Liver (tissue), 9 donors: ENCODE data around the gene OSBPL9. TPM values are rescaled to one million over a fixed set of nuclear protein-coding genes. Genes with fewer than 3 reads are reported as not detected.
A peak's percentile ranks its signal among the peaks of the same experiment; 100 is the strongest.

Source experiments
- DNase-seq: peaks from one replicate; pipeline ENCODE4 v3.0.0-alpha.2; 2017; ENCODE audit warnings: low spot score
- H3K27ac ChIP-seq, 2 donors: one replicate each; pipeline ENCODE4 v1.7.0; 2013; ENCODE audit warnings: inconsistent platforms in 2 of 2, low read length in 2 of 2, control low read depth in 1 of 2, low read depth in 1 of 2, mild to moderate bottlenecking in 1 of 2
- H3K27me3 ChIP-seq, 4 donors: one replicate each; pipeline versions ENCODE4 v1.6.1 to v1.7.0; 2013; ENCODE audit warnings: low read length in 3 of 4, inconsistent platforms in 1 of 4, mild to moderate bottlenecking in 1 of 4, moderate library complexity in 1 of 4; ENCODE audit not compliant: control insufficient read depth in 4 of 4, insufficient read depth in 4 of 4
- H3K36me3 ChIP-seq, 4 donors: one replicate each; pipeline versions ENCODE4 v1.6.1 to v1.7.0; 2013; ENCODE audit warnings: low read length in 3 of 4, mild to moderate bottlenecking in 3 of 4, low read depth in 1 of 4, moderate library complexity in 1 of 4; ENCODE audit not compliant: control insufficient read depth in 4 of 4, insufficient read depth in 3 of 4
- H3K4me1 ChIP-seq, 4 donors: one replicate each; pipeline versions ENCODE4 v1.6.1 to v1.7.0; 2013; ENCODE audit warnings: low read length in 3 of 4, mild to moderate bottlenecking in 3 of 4, moderate library complexity in 1 of 4; ENCODE audit not compliant: control insufficient read depth in 4 of 4, insufficient read depth in 4 of 4
- H3K4me3 ChIP-seq, 3 donors: one replicate each; pipeline versions ENCODE4 v1.6.1 to v1.7.0; 2013; ENCODE audit warnings: low read length in 3 of 3, control low read depth in 1 of 3, low read depth in 1 of 3, mild to moderate bottlenecking in 1 of 3
- H3K9ac ChIP-seq, 2 donors: one replicate each; pipeline ENCODE4 v1.7.0; 2013; ENCODE audit warnings: low read length in 2 of 2, mild to moderate bottlenecking in 2 of 2, moderate library complexity in 2 of 2, control low read depth in 1 of 2, low read depth in 1 of 2
- H3K9me3 ChIP-seq, 4 donors: one replicate each; pipeline versions ENCODE4 v1.6.1 to v1.7.0; 2013; ENCODE audit warnings: low read length in 3 of 4; ENCODE audit not compliant: control insufficient read depth in 4 of 4
- EGR1 ChIP-seq, 2 donors: IDR thresholded peaks; 2 replicates each; pipeline ENCODE4 v1.6.1; 2016 to 2018; ENCODE audit warnings: antibody characterized with exemption in 2 of 2, low read depth in 2 of 2
- FOXA1 ChIP-seq: IDR thresholded peaks from 2 replicates; pipeline ENCODE4 v1.6.1; 2016; ENCODE audit warnings: antibody characterized with exemption
- FOXA2 ChIP-seq: IDR thresholded peaks from 2 replicates; pipeline ENCODE4 v1.6.1; 2016; ENCODE audit warnings: antibody characterized with exemption
- GABPA ChIP-seq, 2 donors: IDR thresholded peaks in 1 of 2; conservative IDR thresholded peaks in 1 of 2; 2 replicates each; pipeline ENCODE4 v1.6.1; 2016; ENCODE audit warnings: antibody characterized with exemption in 2 of 2, mild to moderate bottlenecking in 1 of 2, moderate library complexity in 1 of 2
- HNF4A ChIP-seq, 2 donors: conservative IDR thresholded peaks; 2 replicates each; pipeline ENCODE4 v1.6.1; 2016; ENCODE audit warnings: antibody characterized with exemption in 2 of 2, mild to moderate bottlenecking in 2 of 2
- HNF4G ChIP-seq: IDR thresholded peaks from 2 replicates; pipeline ENCODE4 v1.6.1; 2016; ENCODE audit warnings: antibody characterized with exemption
- JUND ChIP-seq, 2 donors: IDR thresholded peaks; 2 replicates each; pipeline ENCODE4 v1.6.1; 2016; ENCODE audit warnings: antibody characterized with exemption in 2 of 2
- MAX ChIP-seq: IDR thresholded peaks from 2 replicates; pipeline ENCODE4 v1.6.1; 2016; ENCODE audit warnings: antibody characterized with exemption
- NR2F2 ChIP-seq: IDR thresholded peaks from 2 replicates; pipeline ENCODE4 v1.6.1; 2016; ENCODE audit warnings: antibody characterized with exemption
- RAD21 ChIP-seq, 2 donors: IDR thresholded peaks; 2 replicates each; pipeline ENCODE4 v1.6.1; 2016; ENCODE audit warnings: antibody characterized with exemption in 2 of 2, mild to moderate bottlenecking in 2 of 2
- RXRA ChIP-seq, 2 donors: IDR thresholded peaks; 2 replicates each; pipeline ENCODE4 v1.6.1; 2017 to 2018; ENCODE audit warnings: antibody characterized with exemption in 2 of 2, mild to moderate bottlenecking in 1 of 2
- SP1 ChIP-seq: IDR thresholded peaks from 2 replicates; pipeline ENCODE4 v1.6.1; 2018; ENCODE audit warnings: antibody characterized with exemption, mild to moderate bottlenecking
- TAF1 ChIP-seq: conservative IDR thresholded peaks from 2 replicates; pipeline ENCODE4 v1.6.1; 2016; ENCODE audit warnings: antibody characterized with exemption, mild to moderate bottlenecking
- YY1 ChIP-seq: IDR thresholded peaks from 2 replicates; pipeline ENCODE4 v1.6.1; 2016; ENCODE audit warnings: antibody characterized with exemption, mild to moderate bottlenecking
- WGBS: extraction: QIAGEN DNeasy Blood & Tissue Kit; methylation state at CpG from one replicate; pipeline ENCODE4 v1.1.7; 2013; 5-methylcytosine and 5-hydroxymethylcytosine counted together
- polyA plus RNA-seq, 2 donors: library from polyadenylated mRNA; stranded (reverse) in 1 of 2; unstranded in 1 of 2; fragments of 200-250 nt in 1 of 2; fragments of >200 nt in 1 of 2; fragmentation: Nextera tagmentation in 1 of 2; extraction: Ambion mirVana in 1 of 2; gene quantifications; one replicate each; pipeline versions ENCODE4 v1.2.1 to v1.2.3, GENCODE V29; 2013 to 2015
- total RNA-seq, 2 donors: library from RNA; depleted of rRNA; stranded (reverse); fragments of >200 nt; gene quantifications; one replicate each; pipeline ENCODE4 v1.2.3, GENCODE V29; 2014
- TF ChIP-seq, protein P1 (sequence below): IDR thresholded peaks from 2 replicates; pipeline ENCODE4 v1.6.1; 2016; ENCODE audit warnings: antibody characterized with exemption, mild to moderate bottlenecking
- TF ChIP-seq, protein P2 (sequence below): IDR thresholded peaks from 2 replicates; pipeline ENCODE4 v1.6.1; 2016; ENCODE audit warnings: antibody characterized with exemption
- TF ChIP-seq, protein P3 (sequence below): fragments of 150-350 bp; IDR thresholded peaks from 2 replicates; pipeline ENCODE4 v1.5.1; 2017; ENCODE audit warnings: improper control_type of control experiment, low read depth, low read length; ENCODE audit not compliant: missing input control
- TF ChIP-seq, protein P4 (sequence below): IDR thresholded peaks from 2 replicates; pipeline ENCODE4 v1.6.1; 2016; ENCODE audit warnings: antibody characterized with exemption
- donor health status: healthy.
- donor health status: healthy.
- donor health status: healthy.
- donor health status: healthy.
- donor health status: healthy.

Gene OSBPL9
- total and polyA plus RNA-seq, 4 donors = 52.1 to 129 (median 60.4) TPM

GRCh38 chr1:51726544-51727225 lies 109.8 kb downstream of the OSBPL9 start (continued):
- TF ChIP-seq, protein P1, sequence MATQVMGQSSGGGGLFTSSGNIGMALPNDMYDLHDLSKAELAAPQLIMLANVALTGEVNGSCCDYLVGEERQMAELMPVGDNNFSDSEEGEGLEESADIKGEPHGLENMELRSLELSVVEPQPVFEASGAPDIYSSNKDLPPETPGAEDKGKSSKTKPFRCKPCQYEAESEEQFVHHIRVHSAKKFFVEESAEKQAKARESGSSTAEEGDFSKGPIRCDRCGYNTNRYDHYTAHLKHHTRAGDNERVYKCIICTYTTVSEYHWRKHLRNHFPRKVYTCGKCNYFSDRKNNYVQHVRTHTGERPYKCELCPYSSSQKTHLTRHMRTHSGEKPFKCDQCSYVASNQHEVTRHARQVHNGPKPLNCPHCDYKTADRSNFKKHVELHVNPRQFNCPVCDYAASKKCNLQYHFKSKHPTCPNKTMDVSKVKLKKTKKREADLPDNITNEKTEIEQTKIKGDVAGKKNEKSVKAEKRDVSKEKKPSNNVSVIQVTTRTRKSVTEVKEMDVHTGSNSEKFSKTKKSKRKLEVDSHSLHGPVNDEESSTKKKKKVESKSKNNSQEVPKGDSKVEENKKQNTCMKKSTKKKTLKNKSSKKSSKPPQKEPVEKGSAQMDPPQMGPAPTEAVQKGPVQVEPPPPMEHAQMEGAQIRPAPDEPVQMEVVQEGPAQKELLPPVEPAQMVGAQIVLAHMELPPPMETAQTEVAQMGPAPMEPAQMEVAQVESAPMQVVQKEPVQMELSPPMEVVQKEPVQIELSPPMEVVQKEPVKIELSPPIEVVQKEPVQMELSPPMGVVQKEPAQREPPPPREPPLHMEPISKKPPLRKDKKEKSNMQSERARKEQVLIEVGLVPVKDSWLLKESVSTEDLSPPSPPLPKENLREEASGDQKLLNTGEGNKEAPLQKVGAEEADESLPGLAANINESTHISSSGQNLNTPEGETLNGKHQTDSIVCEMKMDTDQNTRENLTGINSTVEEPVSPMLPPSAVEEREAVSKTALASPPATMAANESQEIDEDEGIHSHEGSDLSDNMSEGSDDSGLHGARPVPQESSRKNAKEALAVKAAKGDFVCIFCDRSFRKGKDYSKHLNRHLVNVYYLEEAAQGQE = peak; percentile 77
- TF ChIP-seq MAX (peak; percentile 46), NR2F2 (no peak), RXRA (IDR thresholded peaks at IDR 0.05) (peak; percentile 69 to 77), JUND (IDR thresholded peaks at IDR 0.05) (peak in 1 of 2 donors; percentile 70), FOXA2 (peak; percentile 86)
- TF ChIP-seq, protein P2, sequence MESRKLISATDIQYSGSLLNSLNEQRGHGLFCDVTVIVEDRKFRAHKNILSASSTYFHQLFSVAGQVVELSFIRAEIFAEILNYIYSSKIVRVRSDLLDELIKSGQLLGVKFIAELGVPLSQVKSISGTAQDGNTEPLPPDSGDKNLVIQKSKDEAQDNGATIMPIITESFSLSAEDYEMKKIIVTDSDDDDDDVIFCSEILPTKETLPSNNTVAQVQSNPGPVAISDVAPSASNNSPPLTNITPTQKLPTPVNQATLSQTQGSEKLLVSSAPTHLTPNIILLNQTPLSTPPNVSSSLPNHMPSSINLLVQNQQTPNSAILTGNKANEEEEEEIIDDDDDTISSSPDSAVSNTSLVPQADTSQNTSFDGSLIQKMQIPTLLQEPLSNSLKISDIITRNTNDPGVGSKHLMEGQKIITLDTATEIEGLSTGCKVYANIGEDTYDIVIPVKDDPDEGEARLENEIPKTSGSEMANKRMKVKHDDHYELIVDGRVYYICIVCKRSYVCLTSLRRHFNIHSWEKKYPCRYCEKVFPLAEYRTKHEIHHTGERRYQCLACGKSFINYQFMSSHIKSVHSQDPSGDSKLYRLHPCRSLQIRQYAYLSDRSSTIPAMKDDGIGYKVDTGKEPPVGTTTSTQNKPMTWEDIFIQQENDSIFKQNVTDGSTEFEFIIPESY = peak; percentile 80

GRCh38 chr1:51727366-51727765 lies 110.5 kb downstream of the OSBPL9 start:
- peak overlapping the region; percentile 78 to 79 for H3K27ac ChIP-seq
- WGBS = 71% methylated on average over 4 of the region's 4 CpGs

More at GRCh38 chr1:51727366-51727765, 110.5 kb downstream of the OSBPL9 start:
- Histone ChIP-seq H3K36me3 (no peaks in the 10 kb centered on the region), H3K4me1 (peaks cover 14 to 34% (median 23%) of the 10 kb centered on the region in 4 donors), H3K9me3 (no peaks in the 10 kb centered on the region), H3K4me3 (no peak overlapping the region), H3K27me3 (no peaks in the 10 kb centered on the region), H3K9ac (peak overlapping the region in 1 of 2 donors; percentile 66)
- TF ChIP-seq FOXA1 (no peak), MAX (no peak), SP1 (no peak), TAF1 (no peak), RAD21 (IDR thresholded peaks at IDR 0.05) (no peak), EGR1 (IDR thresholded peaks at IDR 0.05; ENCODE audit: low read depth in 2 of 2) (no peak), FOXA2 (no peak), HNF4G (no peak), JUND (IDR thresholded peaks at IDR 0.05) (no peak), GABPA (IDR thresholded peaks at IDR 0.05 in 1 of 2, conservative IDR thresholded peaks at IDR 0.05 in 1 of 2) (no peak), RXRA (IDR thresholded peaks at IDR 0.05) (no peak), YY1 (no peak), NR2F2 (no peak), HNF4A (conservative IDR thresholded peaks at IDR 0.05) (no peak)
- TF ChIP-seq, protein P1 = no peak
- TF ChIP-seq, protein P3, sequence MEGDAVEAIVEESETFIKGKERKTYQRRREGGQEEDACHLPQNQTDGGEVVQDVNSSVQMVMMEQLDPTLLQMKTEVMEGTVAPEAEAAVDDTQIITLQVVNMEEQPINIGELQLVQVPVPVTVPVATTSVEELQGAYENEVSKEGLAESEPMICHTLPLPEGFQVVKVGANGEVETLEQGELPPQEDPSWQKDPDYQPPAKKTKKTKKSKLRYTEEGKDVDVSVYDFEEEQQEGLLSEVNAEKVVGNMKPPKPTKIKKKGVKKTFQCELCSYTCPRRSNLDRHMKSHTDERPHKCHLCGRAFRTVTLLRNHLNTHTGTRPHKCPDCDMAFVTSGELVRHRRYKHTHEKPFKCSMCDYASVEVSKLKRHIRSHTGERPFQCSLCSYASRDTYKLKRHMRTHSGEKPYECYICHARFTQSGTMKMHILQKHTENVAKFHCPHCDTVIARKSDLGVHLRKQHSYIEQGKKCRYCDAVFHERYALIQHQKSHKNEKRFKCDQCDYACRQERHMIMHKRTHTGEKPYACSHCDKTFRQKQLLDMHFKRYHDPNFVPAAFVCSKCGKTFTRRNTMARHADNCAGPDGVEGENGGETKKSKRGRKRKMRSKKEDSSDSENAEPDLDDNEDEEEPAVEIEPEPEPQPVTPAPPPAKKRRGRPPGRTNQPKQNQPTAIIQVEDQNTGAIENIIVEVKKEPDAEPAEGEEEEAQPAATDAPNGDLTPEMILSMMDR = no peak
- TF ChIP-seq, protein P2 = no peak
- TF ChIP-seq, protein P4, sequence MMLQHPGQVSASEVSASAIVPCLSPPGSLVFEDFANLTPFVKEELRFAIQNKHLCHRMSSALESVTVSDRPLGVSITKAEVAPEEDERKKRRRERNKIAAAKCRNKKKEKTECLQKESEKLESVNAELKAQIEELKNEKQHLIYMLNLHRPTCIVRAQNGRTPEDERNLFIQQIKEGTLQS = no peak
- no peak for DNase-seq
